Adipose tissue (tissue), 3 donors: ENCODE measurements around the gene LRRC8E. TPM values are rescaled to one million over a fixed set of nuclear protein-coding genes. Genes with fewer than 3 reads are reported as not detected.
"Not testable (repeated sequence)": the region's sequence is repeated elsewhere in the genome, so short reads cannot be mapped to it uniquely, and the experiment has no call there.

ENCODE experiments used
- H3K27ac ChIP-seq: one replicate; pipeline ENCODE4 v1.5.1; 2013; ENCODE audit warnings: low read depth, low read length
- WGBS, 3 donors: extraction: QIAGEN DNeasy Blood & Tissue Kit; methylation state at CpG; one replicate each; pipeline ENCODE4 v1.1.7; 2013; 5-methylcytosine and 5-hydroxymethylcytosine counted together
- polyA plus RNA-seq, 3 donors: library from polyadenylated mRNA; stranded (reverse); fragments of 200-250 nt; gene quantifications; one replicate each; pipeline ENCODE4 v1.2.3, GENCODE V29; 2013
- donor health status: healthy with polysubstance abuse.
- donor health status: Bipolar disorder and iron deficiency.
- donor health status: healthy.

LRRC8E gene
- polyA plus RNA-seq, 3 donors, result 0.22 to 4.1 (median 0.61) TPM

DNA sequence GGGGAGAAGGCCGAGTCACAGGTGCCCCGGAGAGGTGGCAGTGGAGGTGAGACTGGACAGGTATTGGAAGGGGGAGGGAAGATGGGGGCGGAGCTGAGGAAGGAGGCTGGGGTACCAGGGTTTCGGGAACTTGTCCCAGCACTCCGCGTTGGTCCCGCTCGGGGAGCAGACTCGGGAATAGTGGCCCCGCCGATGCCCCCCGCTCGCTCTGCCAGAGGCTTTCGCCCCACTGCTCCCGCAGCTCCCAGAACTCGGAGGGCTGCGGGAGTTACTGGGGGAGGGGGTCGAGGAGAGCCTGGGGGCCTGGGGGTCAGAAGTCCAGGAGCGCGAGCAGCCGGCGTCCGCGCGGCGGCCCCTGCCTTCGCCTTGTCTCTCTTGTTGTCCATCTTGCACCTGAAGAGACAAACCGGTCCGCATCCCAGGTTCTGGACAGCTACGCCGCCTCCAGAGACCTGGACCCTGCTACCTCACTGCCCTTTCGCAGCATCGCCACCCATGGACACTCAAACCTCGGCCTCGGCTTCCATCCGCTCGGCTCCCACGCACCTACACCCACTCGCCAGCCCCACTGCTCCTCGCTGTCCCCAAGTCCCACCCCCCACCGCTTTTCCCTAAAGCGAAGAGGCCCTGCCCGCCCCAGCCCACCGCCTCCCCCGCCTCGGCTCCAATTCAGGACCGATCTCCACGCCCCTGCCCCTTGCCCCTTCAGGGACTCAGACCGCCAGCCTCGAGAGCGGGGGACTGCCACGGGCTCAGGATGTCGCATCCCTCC, 14.8 kb upstream of the LRRC8E start:
- WGBS, 3 donors, result 13 to 52% (median 19%) methylated on average over 50 to 53 of the region's 53 CpGs

DNA sequence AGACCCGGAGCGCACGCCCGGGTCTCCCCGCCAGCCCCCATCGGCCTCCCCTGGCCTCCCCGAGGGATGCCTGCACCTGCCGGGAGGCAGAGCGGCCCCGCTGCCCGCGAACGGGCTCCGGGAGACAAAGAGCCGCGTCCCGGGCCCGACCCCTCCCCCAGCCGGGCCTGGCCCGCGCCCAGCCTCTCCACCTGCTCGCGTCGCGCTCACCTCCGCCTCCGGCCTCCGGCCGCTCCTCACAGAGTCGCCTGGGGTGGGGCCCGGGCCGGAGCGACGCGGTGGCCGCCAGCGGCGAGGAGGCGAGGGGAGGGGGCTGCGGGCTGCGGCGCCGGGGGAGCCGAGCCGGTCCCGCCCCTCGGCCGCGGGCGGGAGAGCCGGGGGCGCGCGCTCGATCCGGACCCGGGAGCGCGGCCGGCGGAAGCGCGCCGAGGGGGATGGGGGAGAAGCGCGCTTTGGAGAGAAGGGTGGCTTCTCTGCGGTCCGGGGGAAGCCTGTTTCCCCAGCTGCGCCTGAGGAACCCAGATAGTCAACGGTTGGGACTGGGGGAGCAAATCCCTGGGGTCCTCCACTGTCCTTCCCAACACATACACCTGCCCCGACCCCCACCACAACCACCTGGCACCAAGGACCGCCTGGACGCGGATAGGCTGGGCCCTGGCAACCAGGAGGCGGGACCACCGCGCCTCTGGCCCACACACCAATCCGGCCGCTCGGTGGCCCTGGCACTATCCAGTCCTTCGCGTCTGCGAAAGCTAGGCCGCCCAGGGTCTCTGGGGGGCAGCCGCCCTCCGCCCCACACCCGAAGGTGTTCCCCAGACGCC, 14.0 kb upstream of the LRRC8E start, which contains the start of gene PRR36:
Gene PRR36 (minus strand): TSS at position 315 of the 821 bp plus-strand sequence. CDS start 701 bp downstream, outside the sequence.
- H3K27ac ChIP-seq, result no peak within 1 kb of the TSS
- 2% methylated on average over 56 to 88 of the region's 88 CpGs for WGBS, 3 donors

More for the DNA sequence above, 14.8 kb upstream of the LRRC8E start:
- H3K27ac ChIP-seq, result no peak overlapping the region

DNA sequence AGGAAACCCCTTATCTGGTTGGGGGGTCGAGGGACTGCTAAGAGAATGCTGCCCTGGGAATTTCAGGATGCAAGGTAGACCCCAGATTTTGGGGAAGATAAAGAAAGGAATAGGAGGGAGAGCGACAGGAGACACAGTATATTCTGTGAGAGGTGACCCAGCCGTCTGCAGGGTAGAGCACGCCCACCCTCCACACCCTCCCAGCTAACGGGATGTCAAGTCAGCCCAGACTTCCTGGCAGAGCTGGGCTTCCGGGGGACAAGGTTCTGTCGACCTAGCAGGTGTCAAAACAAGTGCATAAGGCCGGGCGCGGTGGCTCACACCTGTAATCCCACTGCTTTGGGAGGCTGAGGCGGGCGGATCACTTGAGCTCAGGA, 13.4 kb upstream of the LRRC8E start:
- H3K27ac ChIP-seq, result no peak overlapping the region
- 33% methylated on average over 12 of the region's 12 CpGs for WGBS, 3 donors

GRCh38 chr19:7877249-7877836, 11.0 kb upstream of the LRRC8E start:
- 76 to 78% (median 77%) methylated on average over 6 of the region's 6 CpGs for WGBS, 3 donors
- no peak overlapping the region for H3K27ac ChIP-seq

- 76% methylated on average over 18 of the region's 18 CpGs for WGBS, 3 donors
- no peak overlapping the region for H3K27ac ChIP-seq
These were observed 9.1 kb upstream of the LRRC8E start for GRCh38 chr19:7879111-7879807.

DNA sequence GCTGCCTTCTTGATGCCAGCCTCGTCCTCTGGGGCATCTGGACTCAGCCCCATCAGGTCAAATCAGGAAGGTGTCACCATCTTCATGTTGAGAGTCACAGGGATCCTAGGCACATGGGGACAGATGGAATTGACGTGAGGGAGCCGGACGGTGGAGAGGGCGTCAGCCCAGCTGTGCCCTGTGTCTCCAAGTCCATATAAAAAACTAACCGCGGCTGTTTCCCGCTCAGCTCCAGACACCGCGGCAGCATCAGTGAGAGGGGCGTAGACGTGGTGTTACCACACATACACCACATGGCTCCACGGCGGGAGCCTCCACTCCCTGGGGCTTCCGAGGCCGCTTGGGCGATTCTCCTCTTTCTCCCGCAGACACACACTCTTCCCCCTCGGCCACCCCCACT, 8.5 kb upstream of the LRRC8E start:
- WGBS, 3 donors, result 83 to 93% (median 83%) methylated on average over 19 of the region's 19 CpGs
- no peak overlapping the region for H3K27ac ChIP-seq

DNA sequence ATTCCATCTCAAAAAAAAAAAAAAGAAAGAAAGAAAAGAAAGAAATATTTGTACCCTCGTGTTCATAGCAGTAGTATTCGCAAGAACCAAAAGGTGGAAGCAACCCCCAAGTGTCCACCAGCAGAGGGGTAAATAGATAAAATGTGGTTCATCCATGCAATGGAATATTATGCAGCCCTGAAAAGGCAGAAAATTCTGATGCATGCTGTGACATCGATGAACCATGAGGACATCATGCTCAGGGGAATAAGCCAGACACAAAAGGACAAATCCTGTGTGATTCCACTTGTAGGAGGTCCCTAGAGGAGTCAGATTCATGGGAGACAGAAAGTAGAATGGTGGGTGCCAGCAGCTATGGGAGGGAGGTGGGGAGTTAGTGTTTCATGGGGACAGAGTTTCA, 6.4 kb upstream of the LRRC8E start:
- WGBS, 3 donors, result 95 to 96% (median 95%) methylated on average over 3 of the region's 3 CpGs
- H3K27ac ChIP-seq, result no peak overlapping the region

GRCh38 chr19:7883105-7883504, 5.2 kb upstream of the LRRC8E start:
- WGBS, 3 donors, result 72 to 86% (median 79%) methylated on average over 4 of the region's 4 CpGs

DNA sequence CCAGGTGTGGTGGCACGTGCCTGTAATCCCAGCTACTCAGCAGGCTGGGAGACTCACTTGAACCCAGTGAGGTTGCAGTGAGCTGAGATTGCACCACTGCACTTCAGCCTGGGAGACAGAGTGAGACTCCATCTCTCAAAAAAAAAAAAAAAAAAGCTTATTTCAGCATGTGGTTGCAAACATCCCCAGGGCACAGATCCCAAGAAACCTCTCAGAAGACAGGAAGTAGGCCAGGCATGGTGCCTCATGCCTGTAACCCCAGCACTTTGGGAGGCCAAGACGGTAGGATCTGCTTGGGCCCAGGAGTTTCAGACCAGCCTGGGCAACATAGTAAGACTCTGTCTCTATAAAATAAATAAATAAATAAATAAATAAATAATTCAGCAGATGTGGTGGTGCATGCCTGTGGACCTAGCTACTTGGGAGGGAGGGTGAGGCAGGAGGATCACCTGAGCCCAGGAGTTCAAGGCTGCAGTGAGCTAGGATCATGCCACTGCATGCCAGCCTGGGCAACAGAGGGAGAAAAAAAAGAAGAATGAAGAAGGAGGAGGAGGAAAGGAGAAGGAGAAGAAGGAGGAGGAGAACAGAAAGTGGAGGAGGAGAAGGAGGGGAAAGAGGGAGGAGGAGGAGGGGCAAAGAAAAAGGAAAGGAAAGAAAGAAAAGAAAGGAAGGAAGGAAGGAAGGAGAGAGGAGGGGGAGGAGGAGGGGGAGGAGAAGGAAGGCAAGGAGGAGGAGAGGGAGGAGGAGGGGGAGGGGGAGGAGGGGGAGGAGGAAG, 4.3 kb upstream of the LRRC8E start:
- 72 to 88% (median 85%) methylated on average over 2 of the region's 2 CpGs for WGBS, 3 donors
- no peak overlapping the region for H3K27ac ChIP-seq

More at GRCh38 chr19:7883105-7883504, 5.2 kb upstream of the LRRC8E start:
- H3K27ac ChIP-seq, result no peak overlapping the region

DNA sequence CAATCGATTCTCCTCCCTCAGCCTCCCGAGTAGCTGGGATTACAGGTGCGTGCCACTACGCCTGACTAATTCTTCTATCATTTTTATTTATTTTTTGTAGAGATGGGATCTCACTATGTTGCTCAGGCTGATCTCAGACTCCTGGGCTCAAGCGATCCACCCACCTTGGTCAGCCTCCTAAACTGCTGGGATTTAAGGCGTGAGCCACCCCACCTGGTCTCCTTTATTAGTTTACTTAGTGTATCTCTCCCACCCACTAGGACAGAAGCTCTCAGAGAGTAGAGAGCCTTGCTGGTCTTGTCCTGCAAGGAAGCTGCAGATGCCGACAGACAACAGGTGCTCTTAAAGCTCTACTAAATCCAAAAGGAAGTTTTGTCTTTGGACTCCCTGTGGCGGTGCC, 2.5 kb upstream of the LRRC8E start:
- WGBS, 3 donors, result 80 to 91% (median 85%) methylated on average over 8 of the region's 8 CpGs
- H3K27ac ChIP-seq, result no peak overlapping the region

DNA sequence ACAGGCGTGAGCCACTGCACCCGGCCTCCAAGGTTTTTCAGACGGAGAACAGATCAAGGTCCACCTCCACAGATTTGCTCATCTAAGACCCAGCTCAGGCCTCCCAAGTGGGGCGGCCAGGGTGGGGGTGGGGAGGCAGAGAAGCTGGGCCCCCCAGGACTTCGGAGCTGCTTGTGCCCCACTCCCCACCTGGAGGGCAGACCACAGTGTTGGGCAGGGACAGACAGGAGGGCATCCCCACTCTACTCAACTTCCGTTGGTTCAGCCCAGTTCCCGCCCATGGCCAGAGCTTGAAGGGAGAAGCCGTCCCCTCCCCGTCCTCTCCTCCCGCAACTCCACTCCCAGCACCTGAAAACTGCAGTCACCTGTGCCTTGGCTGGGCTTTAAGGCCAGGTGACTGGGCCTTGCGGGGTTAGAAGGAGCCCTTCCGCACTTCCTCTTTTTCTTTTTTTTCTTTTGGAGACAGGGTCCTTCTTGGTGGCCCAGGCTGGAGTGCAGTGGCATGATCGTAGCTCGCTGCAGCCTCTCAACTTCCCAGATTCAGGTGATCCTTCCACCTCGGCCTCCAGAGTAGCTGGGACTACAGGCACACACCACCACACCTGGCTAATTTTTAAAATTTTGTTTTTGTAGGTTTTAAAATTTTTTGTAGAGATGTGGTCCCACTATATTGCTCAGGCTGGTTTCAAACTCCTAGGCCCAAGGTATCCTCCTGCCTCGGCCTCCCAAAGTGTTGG, 734 bp upstream of the LRRC8E start:
- 77 to 87% (median 79%) methylated on average over 16 of the region's 16 CpGs for WGBS, 3 donors
- no peak overlapping the region for H3K27ac ChIP-seq

GRCh38 chr19:7888826-7889217, 512 bp downstream of the LRRC8E start:
- no peak overlapping the region for H3K27ac ChIP-seq

DNA sequence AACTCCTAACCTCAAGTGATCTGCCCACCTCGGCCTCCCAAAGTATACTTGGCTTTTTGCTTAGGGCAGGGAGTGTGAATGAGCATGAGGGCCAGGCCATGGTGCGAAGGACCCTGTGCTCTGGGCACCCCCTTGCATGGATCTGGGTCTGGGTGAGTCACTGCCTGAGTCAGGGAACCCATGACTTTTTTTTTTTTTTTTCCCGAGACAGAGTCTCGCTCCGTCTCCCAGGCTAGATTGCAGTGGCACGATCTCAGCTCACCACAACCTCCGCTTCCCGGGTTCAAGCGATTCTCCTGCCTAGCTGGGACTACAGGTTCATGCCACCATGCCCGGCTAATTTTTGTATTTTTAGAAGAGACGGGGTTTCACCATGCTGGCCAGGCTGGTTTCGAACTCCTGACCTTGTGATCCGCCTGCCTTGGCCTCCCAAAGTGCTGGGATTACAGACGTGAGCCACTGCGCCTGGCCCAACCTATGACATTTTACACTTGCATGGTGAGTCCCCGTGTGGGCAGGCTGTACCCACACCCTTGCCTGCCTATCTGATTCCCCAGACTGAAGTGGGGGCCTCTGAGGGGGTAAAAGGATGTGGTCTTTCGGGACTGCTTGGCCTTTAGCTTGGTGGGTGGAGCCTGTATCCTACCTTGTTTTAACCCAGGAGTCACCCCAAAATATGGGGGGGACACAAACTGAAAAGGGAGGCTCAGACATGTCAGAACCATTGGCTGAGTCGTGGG, 5.2 kb downstream of the LRRC8E start:
- not testable (repeated sequence) for H3K27ac ChIP-seq
- 82 to 89% (median 82%) methylated on average over 18 of the region's 18 CpGs for WGBS, 3 donors

More at GRCh38 chr19:7888826-7889217, 512 bp downstream of the LRRC8E start:
- WGBS, 3 donors, result 54 to 78% (median 73%) methylated on average over 8 of the region's 8 CpGs

DNA sequence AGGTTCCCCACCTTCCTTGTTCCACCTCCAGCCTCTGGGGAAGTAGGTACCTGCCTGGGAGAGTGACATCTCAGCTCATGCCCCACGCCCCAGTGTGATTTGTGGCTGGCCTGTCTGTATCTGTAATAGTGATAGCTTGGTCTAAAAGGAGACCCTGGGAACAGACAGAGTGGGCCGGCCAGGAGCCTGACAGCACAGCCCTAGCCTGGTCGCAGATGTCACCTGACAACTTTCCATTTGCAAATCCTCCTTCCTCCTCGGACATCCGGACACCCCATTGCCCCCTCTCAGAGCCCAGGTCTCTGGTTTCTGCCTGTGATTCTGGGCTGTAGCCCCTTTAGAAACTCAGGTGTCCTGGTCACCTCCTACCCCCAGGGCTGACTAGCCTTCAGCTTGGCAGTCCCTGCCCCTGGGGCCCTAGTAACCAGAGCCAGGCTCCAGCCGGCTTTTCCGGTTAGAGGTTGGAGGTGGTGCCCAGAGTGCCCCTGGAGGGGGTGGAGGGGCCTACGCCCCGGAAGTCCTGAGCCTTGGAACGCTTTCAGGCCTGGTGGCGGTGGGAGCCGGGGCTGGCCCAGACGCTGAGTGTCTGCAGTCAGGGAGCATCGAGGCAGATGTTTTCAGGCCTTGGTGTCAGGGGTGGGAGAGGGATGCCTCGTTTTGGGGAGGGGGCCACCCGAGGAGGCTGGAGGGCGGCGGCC, 6.5 kb downstream of the LRRC8E start:
- no peak overlapping the region for H3K27ac ChIP-seq
- 32 to 68% (median 41%) methylated on average over 17 to 18 of the region's 18 CpGs for WGBS, 3 donors

DNA sequence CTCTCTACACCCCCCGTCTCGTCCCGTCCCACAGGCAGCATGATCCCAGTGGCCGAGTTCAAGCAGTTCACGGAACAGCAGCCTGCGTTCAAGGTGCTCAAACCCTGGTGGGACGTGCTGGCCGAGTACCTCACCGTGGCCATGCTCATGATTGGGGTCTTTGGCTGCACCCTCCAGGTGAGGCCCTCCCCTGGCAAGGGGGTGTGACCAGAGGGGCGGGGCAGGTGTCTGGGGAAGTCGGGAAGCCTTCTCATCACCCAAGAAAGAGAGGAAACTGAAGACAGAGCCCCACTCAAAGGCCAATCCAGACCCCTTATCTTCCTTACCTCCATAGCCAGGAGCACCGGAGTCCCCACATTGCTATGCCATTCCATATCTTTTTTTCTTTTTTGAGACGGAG, 7.3 kb downstream of the LRRC8E start:
- 88 to 91% (median 90%) methylated on average over 13 of the region's 13 CpGs for WGBS, 3 donors
- no peak overlapping the region for H3K27ac ChIP-seq

GRCh38 chr19:7897292-7897691, 9.0 kb downstream of the LRRC8E start:
- 83 to 92% (median 86%) methylated on average over 11 of the region's 11 CpGs for WGBS, 3 donors
- H3K27ac ChIP-seq, result no peak overlapping the region
